ENCODE results near the gene VMP1.

VMP1 gene

GRCh38 chr17:59722623-59723022, 15.2 kb downstream of the VMP1 start:
- no peak for DNase-seq (ENCODE audit: low spot score)
- TF ChIP-seq, protein P1, sequence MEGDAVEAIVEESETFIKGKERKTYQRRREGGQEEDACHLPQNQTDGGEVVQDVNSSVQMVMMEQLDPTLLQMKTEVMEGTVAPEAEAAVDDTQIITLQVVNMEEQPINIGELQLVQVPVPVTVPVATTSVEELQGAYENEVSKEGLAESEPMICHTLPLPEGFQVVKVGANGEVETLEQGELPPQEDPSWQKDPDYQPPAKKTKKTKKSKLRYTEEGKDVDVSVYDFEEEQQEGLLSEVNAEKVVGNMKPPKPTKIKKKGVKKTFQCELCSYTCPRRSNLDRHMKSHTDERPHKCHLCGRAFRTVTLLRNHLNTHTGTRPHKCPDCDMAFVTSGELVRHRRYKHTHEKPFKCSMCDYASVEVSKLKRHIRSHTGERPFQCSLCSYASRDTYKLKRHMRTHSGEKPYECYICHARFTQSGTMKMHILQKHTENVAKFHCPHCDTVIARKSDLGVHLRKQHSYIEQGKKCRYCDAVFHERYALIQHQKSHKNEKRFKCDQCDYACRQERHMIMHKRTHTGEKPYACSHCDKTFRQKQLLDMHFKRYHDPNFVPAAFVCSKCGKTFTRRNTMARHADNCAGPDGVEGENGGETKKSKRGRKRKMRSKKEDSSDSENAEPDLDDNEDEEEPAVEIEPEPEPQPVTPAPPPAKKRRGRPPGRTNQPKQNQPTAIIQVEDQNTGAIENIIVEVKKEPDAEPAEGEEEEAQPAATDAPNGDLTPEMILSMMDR (IDR thresholded peaks at IDR 0.05; ENCODE audit: extremely low read depth, missing control alignments), result no peak

- no peak for DNase-seq (ENCODE audit: low spot score)
- TF ChIP-seq, protein P1 (IDR thresholded peaks at IDR 0.05; ENCODE audit: extremely low read depth, missing control alignments), result no peak
Measured at GRCh38 chr17:59723041-59723440, 15.6 kb downstream of the VMP1 start.

- no peak for DNase-seq (ENCODE audit: low spot score)
- TF ChIP-seq, protein P1 (IDR thresholded peaks at IDR 0.05; ENCODE audit: extremely low read depth, missing control alignments), result no peak
Measured at GRCh38 chr17:59723607-59724006, 16.2 kb downstream of the VMP1 start.

DNA sequence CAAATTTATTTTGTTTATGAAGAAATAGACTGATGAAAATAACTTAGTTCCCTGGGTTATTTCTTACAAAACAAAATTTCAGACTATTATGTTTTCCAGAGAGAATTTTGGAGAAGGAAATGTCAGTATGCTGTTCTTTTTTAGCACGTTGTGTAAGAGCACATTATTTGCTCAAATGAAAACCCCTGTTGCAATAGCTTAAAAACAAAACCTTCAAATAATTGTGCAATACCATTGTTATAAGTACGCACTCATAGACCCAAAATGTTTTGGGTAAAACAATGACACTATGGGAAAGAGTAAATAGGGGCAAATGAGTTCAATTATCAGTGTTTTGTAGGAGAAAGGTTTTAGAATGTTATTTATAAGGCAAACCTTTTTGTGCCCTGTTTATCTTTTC, 18.2 kb downstream of the VMP1 start:
- TF ChIP-seq, protein P1 (IDR thresholded peaks at IDR 0.05; ENCODE audit: extremely low read depth, missing control alignments), result no peak
- no peak for DNase-seq (ENCODE audit: low spot score)

GRCh38 chr17:59727817-59728533, 20.5 kb downstream of the VMP1 start:
- no peak for DNase-seq (ENCODE audit: low spot score)

DNA sequence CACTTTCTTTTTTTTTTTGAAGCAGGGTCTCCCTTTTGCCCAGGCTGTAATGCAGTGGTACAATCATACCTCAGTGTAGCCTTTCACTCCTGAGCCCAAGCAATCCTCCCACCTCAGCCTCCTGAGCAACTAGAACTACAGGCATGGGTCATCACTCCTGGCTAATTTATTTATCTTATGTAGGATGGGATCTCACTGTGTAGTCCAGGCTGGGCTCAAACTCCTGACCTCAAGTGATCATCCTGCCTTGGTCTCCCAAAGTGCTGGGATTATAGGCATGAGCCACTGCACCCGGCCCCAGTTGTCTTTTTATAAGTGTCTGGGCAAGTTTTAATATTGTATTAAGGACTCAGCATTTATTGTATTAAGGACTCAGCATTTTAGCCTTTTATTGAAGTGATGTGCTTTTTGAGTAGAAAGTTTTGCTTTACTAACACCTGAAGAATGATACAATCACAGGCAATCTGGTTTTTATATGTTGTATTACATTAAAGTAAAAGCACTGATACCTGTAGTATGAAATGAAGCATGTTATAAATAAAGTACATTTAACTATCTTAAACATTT, 22.9 kb downstream of the VMP1 start:
- no peak for DNase-seq (ENCODE audit: low spot score)
- TF ChIP-seq, protein P1 (IDR thresholded peaks at IDR 0.05; ENCODE audit: extremely low read depth, missing control alignments), result no peak

More at GRCh38 chr17:59727817-59728533, 20.5 kb downstream of the VMP1 start:
- TF ChIP-seq, protein P1 (IDR thresholded peaks at IDR 0.05; ENCODE audit: extremely low read depth, missing control alignments), result no peak

DNA sequence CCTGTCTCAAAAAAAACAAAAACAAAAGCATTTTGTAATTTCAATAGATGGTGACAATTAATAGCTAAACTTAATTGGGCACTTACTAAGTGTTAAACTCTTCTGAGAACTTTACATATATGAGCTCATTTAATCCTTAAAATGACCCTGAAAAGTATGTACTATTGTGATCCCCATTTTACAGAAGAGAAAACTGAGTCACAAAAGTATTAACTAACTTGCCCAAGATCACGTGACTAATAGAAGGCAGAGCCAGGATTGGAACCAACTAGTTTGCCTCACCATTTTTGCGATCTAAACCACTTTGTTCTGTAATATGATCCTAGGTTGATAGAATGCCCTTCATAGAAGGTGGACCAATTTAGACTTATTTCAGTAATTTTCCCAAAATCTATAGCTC, 26.2 kb downstream of the VMP1 start:
- TF ChIP-seq, protein P1 (IDR thresholded peaks at IDR 0.05; ENCODE audit: extremely low read depth, missing control alignments), result no peak

More for the DNA sequence above, 26.2 kb downstream of the VMP1 start:
- no peak for DNase-seq (ENCODE audit: low spot score)
